ENCODE measurements around the gene DNAJC24. TPM values are rescaled to one million over a fixed set of nuclear protein-coding genes. Genes with fewer than 3 reads are reported as not detected.

Gene DNAJC24
- total and polyA plus RNA-seq, 10 of the 15 experiments (the other 5 are each of a cell fraction or from before 2014, with no cell fraction given): 10.0 to 25.4 (median 13.8) TPM

- POLR2A ChIA-PET: no interaction called here
- no peaks in the 10 kb centered on the region for H3K36me3 ChIP-seq (ENCODE audit: control insufficient read depth in 2 of 2, insufficient read depth in 2 of 2, low read length in 1 of 2)
- FAIRE-seq (no peak), DNase-seq (ENCODE audit: low read depth, low spot score) (no peak), ATAC-seq (no peak)
- H2AFZ ChIP-seq (ENCODE audit: control insufficient read depth, low read depth, low read length): no peak overlapping the region
- H3K79me2 ChIP-seq (ENCODE audit: control insufficient read depth, insufficient read depth, low read length): no peaks in the 10 kb centered on the region; the same call in 1 of the 2 replicates
- no peaks in the 10 kb centered on the region; the same call in 2 of the 3 replicates for H3K9me3 ChIP-seq (replicated peaks; ENCODE audit: control insufficient read depth, insufficient read depth, low read length)
- H3K27ac ChIP-seq (ENCODE audit: control insufficient read depth, insufficient read depth): no peak overlapping the region
- CTCF ChIA-PET: interaction anchor here (1.3 to 2.5 kb wide), 2 partner anchors 71 to 481 kb away, joined by 3 to 11 read pairs; no protein-coding TSS in a partner anchor
- H3K4me3 ChIP-seq: no peak overlapping the region
- intact Hi-C loops (cut with micrococcal nuclease; ENCODE audit: unreplicated experiment): no loop called here
- H3K4me1 ChIP-seq (ENCODE audit: control insufficient read depth, insufficient read depth, low read length): no peaks in the 10 kb centered on the region
- no peaks in the 10 kb centered on the region for H3K27me3 ChIP-seq (replicated peaks in 1 of 2; ENCODE audit: control insufficient read depth in 2 of 2, insufficient read depth in 2 of 2, low read length in 1 of 2)
- TF ChIP-seq DPF2 (IDR thresholded peaks at IDR 0.05) (no peak), PAX5 (IDR thresholded peaks at IDR 0.05; ENCODE audit: borderline replicate concordance, low read depth, low read length) (no peak), NRF1 (conservative IDR thresholded peaks at IDR 0.05; ENCODE audit: low read depth, low read length) (no peak), HCFC1 (IDR thresholded peaks at IDR 0.05; ENCODE audit: low read length) (no peak), ZZZ3 (IDR thresholded peaks at IDR 0.05; ENCODE audit: control insufficient read depth, insufficient read length, low read depth) (no peak), NR2C1 (IDR thresholded peaks at IDR 0.05) (no peak), ZNF24 (IDR thresholded peaks at IDR 0.05) (no peak), CBX5 (IDR thresholded peaks at IDR 0.05; ENCODE audit: low read depth) (no peak), NKRF (conservative IDR thresholded peaks at IDR 0.05) (no peak), SIN3A (IDR thresholded peaks at IDR 0.05; ENCODE audit: low read depth, low read length) (no peak), NFIC (IDR thresholded peaks at IDR 0.05; ENCODE audit: low read depth, low read length) (no peak), POLR2A (IDR thresholded peaks at IDR 0.05; ENCODE audit: low read depth, low read length) (no peak), ATF2 (IDR thresholded peaks at IDR 0.05; ENCODE audit: low read length) (no peak)
- SMC1A ChIA-PET (ENCODE audit: uncharacterized antibody, unreplicated experiment): interaction anchor here (1.8 to 2.7 kb wide), 3 partner anchors 9 to 13 kb away, joined by 6 to 16 read pairs (median 8); no protein-coding TSS in a partner anchor
- RAD21 ChIA-PET (ENCODE audit: unreplicated experiment): interaction anchor here (1.4 to 1.5 kb wide), 2 partner anchors 76 to 480 kb away, joined by 3 to 6 read pairs; no protein-coding TSS in a partner anchor
- in situ Hi-C loops (cut with MboI): no loop called here
- H4K20me1 ChIP-seq (ENCODE audit: control insufficient read depth, insufficient read depth): no peaks in the 10 kb centered on the region
- no peak overlapping the region for H3K9ac ChIP-seq (ENCODE audit: control insufficient read depth, insufficient read depth, low read length)
- no TSS peak for BruUV-seq (replicated peaks)
- WGBS (ENCODE audit: insufficient coverage, insufficient replicate concordance, low lambda C conversion rate, missing lambda C conversion rate): 95% methylated on average over 2 of the region's 2 CpGs
- no peak overlapping the region for H3K4me2 ChIP-seq (ENCODE audit: control insufficient read depth, insufficient read depth)
These were observed 108.5 kb downstream of the DNAJC24 start for GRCh38 chr11:31478223-31478590.

Measured in GM12878 (cell line).